GM12891 (cell line): ENCODE data around the gene GNG8.

ENCODE experiments used
- POLR2A ChIP-seq: IDR thresholded peaks from 2 replicates; pipeline ENCODE4 v1.6.1; 2011; ENCODE audit warnings: low read depth, low read length, control low read depth
- POLR2AphosphoS5 ChIP-seq: IDR thresholded peaks from 2 replicates; pipeline ENCODE4 v1.6.1; 2011; ENCODE audit warnings: low read depth, low read length, control low read depth
- POU2F2 ChIP-seq: IDR thresholded peaks from 2 replicates; pipeline ENCODE4 v1.6.1; 2011; ENCODE audit warnings: low read depth, mild to moderate bottlenecking, control low read depth, low read length, moderate library complexity
- SPI1 ChIP-seq: IDR thresholded peaks from 2 replicates; pipeline ENCODE4 v1.6.1; 2011; ENCODE audit warnings: low read depth, low read length, control low read depth
- TAF1 ChIP-seq: IDR thresholded peaks from 2 replicates; pipeline ENCODE4 v1.6.1; 2011; ENCODE audit warnings: low read depth, low read length, control low read depth

DNA sequence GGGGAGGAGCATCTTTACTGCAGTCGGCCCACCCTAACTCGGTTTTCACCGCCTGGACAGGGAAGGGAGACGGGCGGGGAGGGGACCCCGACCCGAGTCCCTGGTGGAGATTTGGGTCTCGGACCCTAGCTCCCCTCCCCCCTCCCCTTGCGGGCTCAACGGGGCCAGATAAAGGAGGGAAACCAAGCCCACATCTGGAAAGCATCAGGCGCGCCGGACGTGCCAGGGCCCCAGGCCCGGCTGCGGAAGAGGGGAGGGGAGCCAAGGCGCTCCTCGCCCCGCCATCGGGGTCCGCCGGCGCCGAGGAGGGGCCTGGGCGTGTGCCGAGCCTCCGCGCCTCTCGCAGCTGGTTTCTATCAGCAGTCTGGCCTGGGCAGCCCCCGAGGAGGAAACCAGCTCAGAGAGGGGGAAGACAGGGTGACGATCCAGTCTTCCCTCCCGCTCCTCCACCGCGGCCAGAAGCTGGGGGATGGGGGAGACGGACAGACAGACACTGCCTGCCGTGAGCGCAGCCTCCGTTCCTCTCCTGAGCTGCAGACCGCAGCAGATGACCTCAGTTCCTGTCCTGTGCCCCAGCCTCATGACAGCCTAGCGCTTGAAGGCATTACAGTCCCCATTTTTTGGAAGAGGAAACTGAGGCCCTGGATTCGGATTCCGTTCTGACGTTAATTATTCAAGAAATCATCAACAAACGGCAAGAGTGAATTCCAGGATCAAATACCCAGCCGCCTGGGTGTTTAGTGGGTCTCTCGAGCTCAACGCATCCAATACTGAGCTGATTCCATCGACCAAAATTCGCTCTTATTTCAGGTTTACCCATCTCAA lies 3.6 kb upstream of the GNG8 start:
- TF ChIP-seq POLR2AphosphoS5, result no peak
- no peak for TF ChIP-seq POLR2A
- no peak for TF ChIP-seq POU2F2
- TF ChIP-seq TAF1, result no peak
- no peak for TF ChIP-seq SPI1
